ENCODE results near the gene WEE2. TPM values are rescaled to one million over a fixed set of nuclear protein-coding genes. Genes with fewer than 3 reads are reported as not detected.
A peak's percentile ranks its signal among the peaks of the same experiment; 100 is the strongest.
"Not testable (repeated sequence)": the region's sequence is repeated elsewhere in the genome, so short reads cannot be mapped to it uniquely, and the experiment has no call there.

The WEE2 gene
- total and polyA plus RNA-seq, 8 donors: 0.23 to 0.64 (median 0.44) TPM; not detected in 2

DNA sequence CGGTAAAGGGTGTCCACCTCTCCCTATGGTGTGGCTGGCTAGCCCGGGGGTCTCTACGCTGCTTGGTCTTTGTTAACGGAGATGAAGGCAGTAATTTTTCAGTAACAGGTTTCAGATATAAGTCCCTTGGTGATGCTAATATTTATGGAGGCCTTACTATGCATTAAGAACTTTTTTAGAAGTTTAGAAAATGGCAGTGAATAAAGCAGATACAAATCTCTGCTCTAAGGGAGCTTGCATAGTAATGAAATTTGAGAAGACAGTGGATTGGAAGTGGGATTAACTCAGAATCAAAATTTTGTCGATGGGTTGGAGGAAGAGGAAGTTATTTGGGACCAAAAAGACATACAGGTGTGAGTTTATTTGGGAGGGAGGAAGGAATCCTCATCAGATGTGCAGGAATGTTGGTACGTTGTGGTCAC is 30.4 kb downstream of the WEE2 start:
- H3K4me3 ChIP-seq: peak overlapping the region; percentile 60 to 69
- H3K27ac ChIP-seq: peak overlapping the region; percentile 60 to 92
- H3K9me3 ChIP-seq: no peaks in the 10 kb centered on the region
- DNase-seq (no peak), ATAC-seq (no peak)
- peaks cover 0 to 33% of the 10 kb centered on the region in 2 donors for H3K36me3 ChIP-seq
- intact Hi-C loops (cut with DNase I): no loop called here
- H3K4me1 ChIP-seq: peaks cover 5 to 29% of the 10 kb centered on the region in 2 donors
- H3K27me3 ChIP-seq: no peaks in the 10 kb centered on the region
- no peak for TF ChIP-seq CTCF (IDR thresholded peaks at IDR 0.05)

DNA sequence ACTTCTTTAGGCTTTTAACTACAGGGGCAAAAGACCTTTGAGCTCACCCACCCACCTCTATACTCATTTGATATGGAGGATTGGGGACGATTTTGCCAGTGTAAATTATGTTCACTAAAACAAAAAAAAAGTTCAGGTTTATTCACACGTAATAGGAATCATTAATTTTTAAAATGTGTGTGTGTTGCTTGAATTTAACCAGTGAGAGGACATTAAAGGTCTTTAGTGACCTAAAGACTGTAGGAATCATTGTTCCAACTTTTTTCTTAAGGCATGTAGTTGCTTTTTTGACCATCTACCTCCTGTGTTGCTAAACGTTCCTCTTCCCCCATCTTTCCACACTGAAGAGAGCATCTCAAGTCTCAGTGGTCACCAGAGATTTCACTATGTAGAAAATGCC is 31.1 kb downstream of the WEE2 start:
- H3K27me3 ChIP-seq: no peaks in the 10 kb centered on the region
- peaks cover 0 to 40% of the 10 kb centered on the region in 2 donors for H3K36me3 ChIP-seq
- intact Hi-C loops (cut with DNase I): no loop called here
- H3K4me3 ChIP-seq: peak overlapping the region; percentile 60 to 69
- DNase-seq (no peak), ATAC-seq (no peak)
- no peak overlapping the region for H3K27ac ChIP-seq
- H3K4me1 ChIP-seq: peaks cover 5 to 29% of the 10 kb centered on the region in 2 donors
- no peak for TF ChIP-seq CTCF (IDR thresholded peaks at IDR 0.05)
- H3K9me3 ChIP-seq: no peaks in the 10 kb centered on the region

GRCh38 chr7:141742229-141742628 is 34.1 kb downstream of the WEE2 start:
- intact Hi-C loops (cut with DNase I): no loop called here
- H3K4me1 ChIP-seq: peaks cover 5 to 26% of the 10 kb centered on the region in 2 donors
- no peak overlapping the region for H3K27ac ChIP-seq
- no peak for TF ChIP-seq CTCF (IDR thresholded peaks at IDR 0.05)
- H3K9me3 ChIP-seq: no peaks in the 10 kb centered on the region
- no peak for ATAC-seq
- H3K27me3 ChIP-seq: no peaks in the 10 kb centered on the region
- no peak overlapping the region for H3K4me3 ChIP-seq
- no peak for DNase-seq
- H3K36me3 ChIP-seq: peaks cover 4 to 69% of the 10 kb centered on the region in 2 donors

DNA sequence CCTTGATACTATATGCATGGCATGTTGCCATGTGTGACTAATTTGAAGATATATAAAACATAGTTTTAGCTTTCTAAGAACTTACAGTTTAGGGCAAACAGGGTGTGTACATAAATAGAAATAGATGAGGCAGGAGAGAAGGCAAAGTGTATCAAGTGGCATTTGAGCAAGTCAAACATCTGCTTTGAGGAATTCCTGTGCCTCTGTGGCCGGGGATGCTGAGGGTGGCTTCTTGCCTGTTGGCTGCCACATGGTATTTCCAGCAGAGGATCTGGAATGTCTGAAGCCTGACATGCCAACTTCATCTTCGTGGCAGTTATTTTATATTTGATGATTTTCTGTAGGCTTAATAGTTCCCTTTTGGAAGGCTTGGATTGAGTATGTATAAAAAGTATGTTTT is 36.0 kb downstream of the WEE2 start:
- no peak for TF ChIP-seq CTCF (IDR thresholded peaks at IDR 0.05)

DNA sequence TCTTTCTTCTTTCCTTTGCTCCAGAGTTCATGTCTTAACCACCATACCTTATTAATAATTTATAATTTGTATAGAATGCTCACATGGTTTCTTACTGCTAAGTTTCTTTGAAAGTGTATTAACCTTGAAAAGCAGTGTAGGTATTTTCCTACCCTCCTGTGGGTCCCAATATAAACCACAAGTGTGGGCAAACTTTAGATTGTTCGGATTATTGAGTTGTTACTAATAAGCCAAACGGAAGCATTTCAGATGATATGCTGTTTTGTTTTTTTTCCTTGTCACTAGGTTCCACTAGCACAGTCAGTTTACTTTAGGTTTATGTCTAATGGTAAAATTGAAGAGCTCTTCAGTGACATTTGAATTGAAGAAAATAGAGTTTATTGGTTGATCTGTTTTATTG is 40.2 kb downstream of the WEE2 start:
- Histone ChIP-seq H3K36me3 (peaks cover 4 to 100% of the 10 kb centered on the region in 2 donors), H3K27me3 (no peaks in the 10 kb centered on the region), H3K4me3 (no peak overlapping the region), H3K4me1 (no peaks in the 10 kb centered on the region), H3K9me3 (peaks cover 0 to 25% of the 10 kb centered on the region in 2 donors), H3K27ac (no peak overlapping the region)
- intact Hi-C loops (cut with DNase I): no loop called here
- DNase-seq (no peak), ATAC-seq (no peak)
- TF ChIP-seq CTCF (IDR thresholded peaks at IDR 0.05): no peak

More for the DNA sequence above, 36.0 kb downstream of the WEE2 start:
- Histone ChIP-seq H3K27me3 (no peaks in the 10 kb centered on the region), H3K4me3 (no peak overlapping the region), H3K9me3 (no peaks in the 10 kb centered on the region), H3K27ac (no peak overlapping the region), H3K36me3 (peaks cover 4 to 88% of the 10 kb centered on the region in 2 donors), H3K4me1 (peaks cover under 1 to 17% of the 10 kb centered on the region in 2 donors)
- no peak for DNase-seq
- intact Hi-C loops (cut with DNase I): no loop called here
- no peak for ATAC-seq

DNA sequence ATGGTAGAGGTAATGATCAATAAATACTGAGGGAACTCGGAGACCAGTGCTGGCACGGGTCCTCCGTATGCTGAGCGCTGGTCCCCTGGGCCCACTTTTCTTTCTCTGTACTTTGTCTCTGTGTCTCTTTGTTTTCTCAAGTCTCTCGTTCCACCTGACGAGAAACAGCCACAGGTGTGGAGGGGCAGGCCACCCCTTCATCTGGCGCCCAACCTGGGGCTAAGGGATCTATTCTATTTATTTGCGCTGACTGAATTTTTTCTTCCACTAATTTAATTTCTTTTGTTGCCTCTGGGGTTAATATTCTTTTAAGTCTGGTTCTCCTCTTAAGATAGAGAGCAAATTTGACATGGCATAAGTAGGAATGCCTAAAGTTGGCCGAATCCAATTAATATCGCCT is 43.8 kb downstream of the WEE2 start:
- peaks cover under 1 to 99% of the 10 kb centered on the region in 2 donors for H3K36me3 ChIP-seq
- H3K4me3 ChIP-seq; H3K4me1 ChIP-seq; H3K27ac ChIP-seq; H3K27me3 ChIP-seq; intact Hi-C loops (cut with DNase I); DNase-seq; ATAC-seq: not testable (repeated sequence)
- H3K9me3 ChIP-seq: peaks cover 0 to 25% of the 10 kb centered on the region in 2 donors

All from left lung (tissue), 10 donors.